ENCODE data around the gene DCAF8L1.
A peak's percentile ranks its signal among the peaks of the same experiment; 100 is the strongest.
"Not testable (repeated sequence)": the region's sequence is repeated elsewhere in the genome, so short reads cannot be mapped to it uniquely, and the experiment has no call there.

Gene DCAF8L1

DNA sequence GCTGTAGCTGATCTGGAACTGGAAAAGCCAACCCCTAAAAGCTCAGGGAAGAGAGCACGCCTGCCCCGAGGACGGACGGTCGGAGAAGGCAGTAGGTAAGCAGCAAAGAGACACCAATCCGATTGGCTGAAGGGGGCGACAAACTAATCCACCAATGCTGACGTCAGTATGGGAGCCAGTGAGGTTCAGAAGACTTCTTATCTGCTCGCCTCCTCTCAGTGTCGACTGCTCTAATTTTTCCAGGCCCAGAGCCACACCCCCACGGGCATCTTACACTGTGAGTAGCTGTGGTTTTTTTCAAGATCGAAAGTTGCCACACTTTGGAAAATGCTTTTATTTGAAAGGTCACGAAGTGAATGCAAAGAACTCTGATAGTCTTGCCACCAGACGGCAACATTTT, at the start of gene DCAF8L1:
DCAF8L1 (minus strand) TSS at position 101 of the 400 bp plus-strand sequence. CDS start 115 bp downstream, outside the sequence.
- DNase-seq, result no peak

DNA sequence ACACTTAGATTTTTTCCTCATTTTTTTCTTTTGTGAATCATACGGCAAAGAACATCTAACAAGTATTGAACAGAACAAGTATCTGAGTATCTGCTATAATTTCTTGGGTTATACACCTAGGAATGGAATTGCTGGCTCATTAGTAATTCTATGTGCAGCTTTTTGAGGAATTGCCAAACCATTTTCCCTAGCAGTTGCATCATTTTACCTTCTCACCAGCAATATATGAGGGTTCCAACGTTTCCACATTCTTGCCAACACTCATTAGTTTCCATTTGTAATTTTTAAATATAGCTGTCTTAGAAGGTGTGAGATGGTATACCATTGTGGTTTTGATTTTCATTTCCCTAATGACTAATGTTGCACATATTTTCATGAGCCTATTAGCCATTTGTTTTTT, 41.1 kb upstream of the DCAF8L1 start:
- peak; percentile 3 for DNase-seq

DNA sequence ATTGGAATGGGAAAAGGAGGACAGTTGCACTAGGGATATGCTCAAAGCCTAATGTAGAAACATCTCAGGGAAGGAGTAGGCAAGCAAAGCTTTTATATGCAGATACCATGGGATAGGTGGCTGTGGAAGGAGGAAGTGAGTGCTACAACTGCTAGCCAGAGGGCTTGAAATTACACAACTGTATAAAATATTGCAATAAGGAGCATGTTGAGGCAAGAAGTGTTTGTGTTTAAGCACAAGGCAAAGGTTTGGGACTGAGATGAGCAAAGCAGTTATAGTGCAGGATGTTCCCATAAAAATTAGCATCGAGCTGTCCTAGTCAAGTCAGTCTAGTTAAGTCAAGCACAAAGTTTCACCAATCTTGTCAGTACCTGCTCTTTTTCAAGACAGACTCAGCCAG, 35.6 kb upstream of the DCAF8L1 start:
- no peak for DNase-seq

DNA sequence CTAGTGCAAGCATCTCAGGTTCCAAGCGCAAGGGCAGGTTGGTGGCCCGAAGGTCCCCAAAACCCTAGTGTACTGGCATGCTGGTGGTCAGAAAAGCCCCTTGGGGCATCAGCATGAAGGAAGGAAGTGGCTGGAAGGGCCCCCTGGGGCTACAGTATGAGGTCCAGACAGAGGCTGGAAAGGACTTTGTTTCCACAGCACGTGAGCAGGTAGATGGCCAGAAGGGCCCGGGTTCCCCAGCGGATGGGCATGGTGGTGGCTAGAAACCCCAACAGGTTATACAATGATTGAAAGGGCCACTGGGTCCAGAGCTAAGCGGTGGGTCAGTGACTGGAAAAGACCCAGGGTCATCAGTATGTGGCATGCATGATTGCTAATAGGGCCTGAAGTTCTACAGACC, 34.7 kb upstream of the DCAF8L1 start:
- no peak for DNase-seq

DNA sequence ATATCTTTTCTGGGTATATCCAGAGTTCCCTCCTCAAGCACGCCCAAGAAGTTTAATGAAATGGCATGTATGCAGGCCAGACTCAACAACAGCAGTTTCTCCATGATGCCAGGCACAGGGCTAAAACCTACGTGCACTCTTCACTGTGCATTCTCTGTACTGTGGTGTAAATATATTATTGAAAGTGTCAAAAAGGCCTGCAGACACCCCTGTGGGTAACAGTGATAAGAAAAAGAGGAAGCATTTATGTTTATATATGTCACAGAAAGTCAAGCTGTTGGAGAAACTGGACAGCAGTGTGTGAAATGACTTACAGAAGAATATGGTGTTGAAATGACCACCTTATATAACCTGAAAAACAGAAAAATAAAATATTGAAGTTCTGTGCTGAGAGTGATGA, 29.6 kb upstream of the DCAF8L1 start:
- no peak for DNase-seq

DNA sequence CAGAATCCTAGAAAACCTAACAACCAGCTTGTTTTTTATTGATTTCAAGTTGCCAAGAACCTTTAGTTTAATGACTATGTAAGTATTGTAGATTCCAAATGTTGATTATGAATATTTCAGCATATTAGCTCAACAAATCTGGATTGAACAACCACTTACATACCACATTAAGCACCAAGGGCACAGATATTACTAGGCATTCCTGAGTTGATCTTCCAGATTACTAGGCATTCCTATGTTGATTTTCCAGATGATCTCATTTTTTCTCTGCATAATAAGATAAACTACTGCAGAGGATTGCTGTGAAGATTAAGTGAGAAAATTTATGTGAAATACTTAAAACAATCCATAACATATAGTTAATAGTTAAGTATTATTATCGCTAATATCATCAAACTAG, 17.4 kb upstream of the DCAF8L1 start:
- no peak for DNase-seq

DNA sequence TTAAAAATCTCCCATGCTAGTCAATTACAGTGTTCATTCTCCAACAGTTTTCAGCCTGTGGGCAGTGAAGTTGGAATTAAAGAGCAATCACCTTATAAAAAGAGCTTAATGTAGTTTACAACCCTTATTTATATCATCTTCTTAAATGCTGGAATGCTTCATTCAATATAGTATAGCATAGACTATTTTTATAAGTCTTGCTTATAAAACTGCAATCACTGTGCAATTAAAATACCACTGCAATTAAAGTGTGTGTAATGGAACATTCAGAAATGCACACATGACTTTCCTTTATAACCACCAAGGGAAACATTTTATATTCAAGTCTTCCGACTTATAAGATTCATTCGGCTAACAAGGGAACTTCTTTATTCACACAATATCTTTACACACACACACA, 16.4 kb upstream of the DCAF8L1 start:
- no peak for DNase-seq

DNA sequence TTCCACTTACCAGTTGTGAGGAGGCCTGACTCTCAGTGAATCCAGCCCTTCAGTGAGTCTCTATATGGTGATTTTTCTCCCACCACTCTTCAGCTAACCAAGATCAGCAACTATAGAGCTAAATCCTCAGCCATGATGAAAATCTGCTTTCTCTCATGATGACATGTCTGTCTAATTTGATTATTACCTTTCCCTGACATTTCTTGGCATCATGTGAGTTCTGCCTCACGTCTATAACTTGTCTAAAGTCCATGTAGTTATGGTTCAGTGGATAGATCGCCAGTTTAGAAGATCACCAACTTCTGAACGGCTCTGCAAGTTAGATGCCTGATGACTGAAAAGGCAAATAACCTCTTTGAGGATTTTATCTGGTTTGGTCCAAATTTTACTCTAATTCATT, 14.9 kb upstream of the DCAF8L1 start:
- no peak for DNase-seq

DNA sequence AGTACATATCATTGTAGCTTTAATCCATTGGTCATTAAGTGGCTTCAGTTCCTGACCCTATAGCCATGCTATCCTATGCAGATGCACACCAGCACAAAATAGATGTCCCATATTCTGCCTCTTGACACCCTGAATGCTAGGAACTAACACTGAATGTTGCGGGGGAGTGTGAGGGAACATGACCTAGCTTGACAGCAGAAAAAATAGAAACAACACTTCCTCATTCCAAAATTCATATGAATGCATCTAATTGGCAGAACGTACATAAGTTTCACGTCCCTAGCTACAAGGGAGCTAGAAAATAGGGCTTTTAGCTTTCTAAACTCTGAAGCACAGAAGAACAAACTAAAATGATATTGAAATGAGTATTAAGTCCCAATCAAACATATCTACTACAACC, 14.4 kb upstream of the DCAF8L1 start:
- DNase-seq, result no peak

DNA sequence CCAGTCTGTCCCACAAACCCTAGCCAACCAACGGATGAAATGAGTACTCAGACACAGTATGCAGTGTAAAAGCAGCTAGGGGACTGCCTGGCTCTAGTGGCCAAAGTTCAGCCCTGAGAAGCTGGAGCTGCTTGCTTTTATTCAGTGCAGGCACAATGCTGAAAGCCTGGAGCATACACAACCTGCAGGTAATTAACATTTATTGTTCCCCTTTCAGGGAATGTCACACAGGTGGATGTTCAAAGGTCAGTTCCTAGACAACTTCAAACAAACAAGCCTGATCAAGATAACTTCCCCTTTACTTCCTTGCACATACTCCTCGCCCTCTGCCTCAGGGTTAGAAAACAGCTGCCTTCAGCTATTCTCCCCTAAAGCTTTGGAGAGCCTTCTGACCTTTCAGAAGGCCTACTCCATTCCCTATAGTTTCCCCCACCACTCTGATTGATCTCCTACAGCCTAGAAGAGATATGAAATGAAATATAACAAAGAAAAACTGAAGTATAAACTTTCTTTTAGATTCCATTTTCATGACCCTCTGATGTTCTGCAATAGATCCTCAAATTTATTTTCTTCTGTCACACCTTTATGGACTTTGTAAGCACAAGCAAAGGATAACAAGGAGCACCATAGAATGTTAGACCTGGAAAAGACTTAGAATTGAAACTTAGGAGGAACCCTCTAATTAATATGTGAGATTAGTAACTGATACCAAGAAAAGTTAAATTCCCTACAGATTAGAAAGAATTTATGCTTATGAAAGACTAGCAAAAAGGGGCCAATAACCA, 6.8 kb upstream of the DCAF8L1 start:
- DNase-seq, result no peak

DNA sequence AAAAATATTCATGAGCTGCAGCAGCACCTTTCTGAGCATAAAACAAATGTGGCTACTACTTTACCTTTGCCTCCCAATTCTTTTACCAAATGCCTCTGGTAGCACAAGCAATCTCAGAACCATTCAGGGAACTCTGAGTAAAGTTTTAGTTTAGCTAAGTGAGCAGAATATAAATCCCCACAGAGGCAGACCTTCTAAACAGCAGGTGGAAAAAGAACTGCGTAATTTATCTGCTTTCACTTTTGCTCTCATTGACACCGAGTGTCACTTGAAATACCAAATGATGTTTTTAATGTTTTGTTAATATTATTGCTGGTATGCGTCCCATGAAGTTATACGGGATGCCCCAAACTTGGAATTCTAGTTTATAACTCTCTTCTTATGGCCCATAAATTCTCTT, 4.3 kb downstream of the DCAF8L1 start:
- not testable (repeated sequence) for DNase-seq

DNA sequence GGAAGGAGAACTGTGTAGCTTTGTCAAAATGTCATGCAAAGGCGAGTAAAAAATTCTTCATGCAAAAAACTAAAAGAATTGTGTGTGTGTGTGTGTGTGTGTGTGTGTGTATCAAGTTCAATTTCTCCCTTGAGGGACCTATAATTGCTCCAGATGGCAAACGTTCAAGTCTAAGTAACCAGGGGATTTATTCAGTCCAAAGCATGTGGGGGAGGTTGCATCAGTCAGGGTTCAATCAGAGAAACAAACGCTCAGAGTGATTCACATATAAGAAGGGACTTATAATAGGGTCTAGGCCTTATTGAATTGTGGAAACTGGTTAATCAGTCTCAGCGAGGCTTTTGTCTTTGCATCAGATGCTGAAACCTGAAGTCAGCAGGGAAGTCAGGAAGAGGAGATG, 5.0 kb downstream of the DCAF8L1 start:
- no peak for DNase-seq

DNA sequence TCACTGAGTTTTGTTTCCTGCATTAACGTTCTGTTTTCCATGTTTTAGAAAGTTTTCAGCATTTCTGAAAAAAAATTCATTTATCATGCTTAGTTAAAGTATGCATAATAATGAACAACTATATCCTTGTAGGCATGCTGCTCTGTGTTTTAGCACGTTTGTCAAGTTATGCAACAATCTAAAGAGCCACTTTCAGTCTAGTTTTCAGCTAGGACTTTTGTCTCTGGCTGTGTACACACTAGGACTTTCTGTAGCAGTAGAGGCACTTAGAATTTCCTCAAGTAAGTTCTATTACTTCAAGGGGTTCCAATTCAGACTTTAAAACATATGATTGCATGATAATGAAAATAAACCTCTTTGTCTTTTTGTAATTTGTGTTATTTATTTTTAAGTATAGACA, 12.4 kb downstream of the DCAF8L1 start:
- DNase-seq, result no peak

DNA sequence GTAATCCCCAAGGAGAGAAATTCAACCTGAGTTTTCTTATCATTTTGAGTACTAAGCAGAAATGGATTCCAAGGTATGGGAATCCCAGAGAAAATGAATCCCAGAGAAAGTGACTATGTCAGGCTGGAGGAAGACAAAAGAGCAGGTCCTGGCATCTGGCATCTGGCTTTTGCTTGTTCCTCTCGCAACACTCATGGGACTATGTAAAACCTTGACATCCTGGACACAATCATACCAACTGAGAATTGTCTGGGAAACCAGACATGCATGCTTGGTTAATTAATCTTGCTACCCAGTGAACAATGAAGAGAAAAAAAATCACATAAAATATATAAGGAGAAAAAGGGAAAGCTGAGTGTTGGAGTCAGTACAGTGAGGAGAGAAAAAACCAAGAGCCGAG, 12.9 kb downstream of the DCAF8L1 start:
- DNase-seq, result no peak

DNA sequence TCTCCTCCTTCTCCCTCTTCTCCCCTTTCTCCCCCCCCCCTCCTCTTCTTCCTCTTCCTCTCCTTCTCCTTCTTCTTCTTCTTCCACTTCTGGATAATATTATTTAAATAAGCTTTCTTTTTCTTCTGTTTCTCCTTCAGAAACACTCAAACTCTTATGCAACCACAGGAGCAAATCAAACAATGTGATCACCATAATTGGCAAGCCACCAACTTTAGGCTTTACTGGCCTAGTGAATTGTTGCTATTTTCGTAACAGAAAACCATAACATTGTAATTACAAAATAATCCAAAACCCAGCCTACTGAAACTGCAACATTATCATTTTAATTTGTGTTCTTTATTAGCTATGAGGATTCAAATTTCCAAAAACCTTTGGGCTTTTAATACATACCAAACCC, 14.3 kb downstream of the DCAF8L1 start:
- DNase-seq, result no peak

DNA sequence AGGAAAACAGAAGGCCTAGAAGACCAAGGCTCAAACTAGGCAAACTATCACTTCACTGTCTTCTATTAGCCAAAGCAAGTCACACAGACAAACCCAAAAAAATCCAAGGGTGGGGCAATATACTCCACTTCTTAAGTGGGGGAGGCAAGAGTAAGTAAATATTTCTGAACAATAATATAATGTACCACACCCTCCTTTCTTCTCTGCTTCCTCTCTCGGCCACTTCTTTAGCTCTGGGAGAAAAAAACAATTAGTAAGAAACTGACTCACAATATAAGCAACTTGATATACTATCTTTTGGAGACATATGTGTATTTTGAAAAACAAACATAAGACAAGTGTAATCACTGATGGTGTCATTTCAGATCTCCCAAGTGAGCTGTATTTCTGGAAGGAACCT, 14.8 kb downstream of the DCAF8L1 start:
- no peak for DNase-seq

DNA sequence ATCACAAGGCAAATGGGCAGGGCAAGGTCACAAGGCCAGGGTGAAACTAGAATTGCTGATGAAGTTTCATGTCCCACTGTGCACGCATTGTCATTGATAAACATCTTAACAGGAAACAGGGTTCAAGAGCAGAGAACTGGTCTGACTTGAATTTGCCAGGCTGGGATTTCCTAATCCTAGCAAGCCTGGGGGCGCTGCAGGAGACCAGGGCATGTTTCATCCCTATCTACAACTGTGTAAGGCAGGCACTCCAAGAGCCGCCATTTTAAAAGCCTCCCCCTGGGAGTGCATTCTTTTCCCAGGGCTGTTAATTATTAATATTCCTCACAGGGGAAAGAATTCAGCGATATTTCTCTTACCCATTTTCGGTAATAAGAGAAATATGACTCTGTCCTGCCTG, 15.9 kb downstream of the DCAF8L1 start:
- not testable (repeated sequence) for DNase-seq

DNA sequence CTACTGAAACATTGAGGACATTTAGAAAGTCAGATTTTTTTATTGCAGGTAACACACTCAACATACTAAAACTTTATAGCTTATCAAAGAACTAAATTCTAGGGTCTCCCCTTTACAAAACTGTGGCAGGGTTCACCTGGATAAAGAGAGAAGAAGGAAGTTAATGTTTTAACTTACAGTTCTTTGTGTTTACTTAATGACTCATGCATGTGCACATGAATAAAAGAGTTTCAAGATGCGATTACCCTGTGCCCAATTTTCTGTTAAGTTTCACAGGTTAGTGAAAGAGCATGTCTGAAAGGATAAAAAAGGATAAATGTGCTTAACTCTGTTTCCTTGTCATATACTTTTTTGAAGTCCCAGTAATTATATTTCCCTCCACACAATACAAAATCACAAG, 16.8 kb downstream of the DCAF8L1 start:
- no peak for DNase-seq

DNA sequence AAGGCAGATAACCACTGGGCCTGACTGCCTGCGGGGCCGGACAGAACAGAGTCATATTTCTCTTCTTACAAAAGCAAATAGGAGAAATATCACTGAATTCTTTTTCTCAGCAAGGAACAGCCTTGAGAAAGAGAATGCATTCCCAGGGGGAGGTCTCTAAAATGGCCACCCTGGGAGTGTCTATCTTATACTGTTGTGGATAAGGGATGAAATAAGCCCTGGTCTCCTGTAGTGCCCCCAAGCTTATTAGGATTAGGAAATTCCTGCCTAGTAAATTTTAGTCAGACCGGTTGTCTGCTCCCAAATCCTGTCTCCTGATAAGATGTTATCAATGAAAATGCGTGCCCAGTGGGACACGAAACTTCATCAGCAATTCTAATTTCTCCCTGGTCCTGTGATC, 20.8 kb downstream of the DCAF8L1 start:
- DNase-seq, result not testable (repeated sequence)

DNA sequence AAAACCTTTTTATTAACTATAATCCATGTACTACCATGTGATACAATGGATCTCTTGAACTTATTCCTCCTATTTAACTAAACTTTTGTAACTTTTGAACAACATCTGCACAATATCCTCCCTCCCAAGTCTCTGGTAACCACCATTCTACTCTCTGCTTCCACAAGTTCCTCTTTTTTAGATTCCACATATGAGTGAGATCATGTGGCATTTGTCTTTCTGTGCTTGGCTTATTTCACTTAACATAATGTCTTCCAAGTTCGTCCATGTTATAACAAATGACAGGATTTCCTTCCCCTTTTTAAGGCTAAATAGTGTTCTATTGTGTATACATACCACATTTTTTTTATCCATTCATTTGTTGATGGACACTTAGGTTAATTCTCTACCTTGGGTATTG, 28.1 kb downstream of the DCAF8L1 start:
- no peak for DNase-seq

DNA sequence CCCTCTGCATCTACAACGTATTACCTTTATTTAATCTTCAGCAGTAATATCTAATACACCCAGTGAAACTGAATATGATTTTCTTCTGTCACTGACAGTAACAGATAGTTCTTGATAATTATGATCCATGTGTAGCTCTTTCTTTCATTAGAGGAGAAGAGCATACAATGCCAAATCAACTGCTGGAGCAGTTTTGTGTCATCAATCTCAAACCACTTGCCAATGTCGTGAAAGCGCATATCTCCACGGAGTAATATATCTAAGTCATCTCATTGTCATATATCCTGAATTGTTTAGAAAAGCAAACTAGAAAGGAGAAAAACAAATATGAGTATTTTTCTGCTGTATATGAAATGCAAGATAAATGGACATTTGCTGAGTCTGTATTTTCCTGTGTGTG, 47.9 kb downstream of the DCAF8L1 start:
- no peak for DNase-seq

Measured in NCI-H226 (cell line).